ENCODE data around the gene ZBED2.

- TF ChIP-seq HMG20A (CRISPR knock-in tag; IDR thresholded peaks at IDR 0.05; ENCODE audit: borderline replicate concordance) (no peak), ZNF101 (CRISPR knock-in tag; IDR thresholded peaks at IDR 0.05; ENCODE audit: borderline replicate concordance, low read depth) (no peak)
These were observed 22.3 kb upstream of the ZBED2 start for GRCh38 chr3:111617406-111617805.
